Trophoblast cell (in vitro differentiated cells and primary cell): Measurements from ENCODE around the gene KCNJ16.
"Not testable (repeated sequence)": the region's sequence is repeated elsewhere in the genome, so short reads cannot be mapped to it uniquely, and the experiment has no call there.

Experiments
- DNase-seq, 2 donors: peaks; one replicate each; pipeline ENCODE4 v3.0.0-alpha.2; 2016
- H2AFZ ChIP-seq: 2 replicates; pipeline ENCODE4 v1.6.1; 2013; ENCODE audit warnings: low read length, moderate library complexity, mild to moderate bottlenecking; ENCODE audit not compliant: insufficient read depth, poor library complexity
- H2AK5ac ChIP-seq: 2 replicates; pipeline ENCODE4 v1.6.1; 2013; ENCODE audit warnings: mild to moderate bottlenecking, low read length
- H2BK120ac ChIP-seq: 2 replicates; pipeline ENCODE4 v1.6.1; 2013; ENCODE audit warnings: low read length, mild to moderate bottlenecking, moderate library complexity; ENCODE audit not compliant: insufficient read depth, poor library complexity
- H2BK12ac ChIP-seq: 2 replicates; pipeline ENCODE4 v1.6.1; 2013; ENCODE audit warnings: mild to moderate bottlenecking, low read length, moderate library complexity
- H2BK5ac ChIP-seq: 2 replicates; pipeline ENCODE4 v1.6.1; 2013; ENCODE audit warnings: low read length, low read depth, moderate library complexity, mild to moderate bottlenecking; ENCODE audit not compliant: poor library complexity
- H3K14ac ChIP-seq: 2 replicates; pipeline ENCODE4 v1.6.1; 2013; ENCODE audit warnings: mild to moderate bottlenecking, low read length
- H3K18ac ChIP-seq: 2 replicates; pipeline ENCODE4 v1.6.1; 2013; ENCODE audit warnings: mild to moderate bottlenecking, low read length
- H3K23ac ChIP-seq: 2 replicates; pipeline ENCODE4 v1.6.1; 2013; ENCODE audit warnings: low read length
- H3K27ac ChIP-seq: 2 replicates; pipeline ENCODE4 v1.5.1; 2013; ENCODE audit warnings: low read depth, mild to moderate bottlenecking, inconsistent platforms, low read length, moderate library complexity
- H3K27me3 ChIP-seq: 2 replicates; pipeline ENCODE4 v1.6.1; 2013; ENCODE audit warnings: inconsistent platforms, mild to moderate bottlenecking, low read length, moderate library complexity; ENCODE audit not compliant: insufficient read depth
- H3K36me3 ChIP-seq, 2 experiments: 1 replicate in 1 of 2; 2 replicates in 1 of 2; pipeline ENCODE4 v1.6.1; 2013; ENCODE audit warnings: low read length in 2 of 2, mild to moderate bottlenecking in 2 of 2, moderate library complexity in 1 of 2; ENCODE audit not compliant: insufficient read depth in 2 of 2, control insufficient read depth in 1 of 2
- H3K4ac ChIP-seq: 2 replicates; pipeline ENCODE4 v1.6.1; 2013; ENCODE audit warnings: low read depth, mild to moderate bottlenecking, low read length, moderate library complexity
- H3K4me1 ChIP-seq, 2 experiments: 1 replicate in 1 of 2; 2 replicates in 1 of 2; pipeline ENCODE4 v1.6.1; 2013; ENCODE audit warnings: low read length in 2 of 2, mild to moderate bottlenecking in 2 of 2, moderate library complexity in 1 of 2; ENCODE audit not compliant: insufficient read depth in 2 of 2, control insufficient read depth in 1 of 2
- H3K4me2 ChIP-seq: 2 replicates; pipeline ENCODE4 v1.6.1; 2013; ENCODE audit warnings: inconsistent platforms, mild to moderate bottlenecking, low read length, moderate library complexity
- H3K4me3 ChIP-seq: 2 replicates; pipeline ENCODE4 v1.5.1; 2013; ENCODE audit warnings: mild to moderate bottlenecking, low read depth, low read length, inconsistent platforms
- H3K79me1 ChIP-seq: one replicate; pipeline ENCODE4 v1.6.1; 2013; ENCODE audit warnings: low read length
- H3K79me2 ChIP-seq: 2 replicates; pipeline ENCODE4 v1.6.1; 2013; ENCODE audit warnings: low read length, mild to moderate bottlenecking; ENCODE audit not compliant: control insufficient read depth, insufficient read depth, poor library complexity
- H3K9ac ChIP-seq: 2 replicates; pipeline ENCODE4 v1.6.1; 2013; ENCODE audit warnings: mild to moderate bottlenecking, low read length
- H3K9me3 ChIP-seq: 2 replicates; pipeline ENCODE4 v1.6.1; 2013; ENCODE audit warnings: low read depth, mild to moderate bottlenecking, control low read depth, inconsistent platforms, low read length; ENCODE audit not compliant: insufficient read depth
- H4K12ac ChIP-seq: 2 replicates; pipeline ENCODE4 v1.6.1; 2013; ENCODE audit warnings: low read depth, mild to moderate bottlenecking, low read length, moderate library complexity
- H4K8ac ChIP-seq: 2 replicates; pipeline ENCODE4 v1.6.1; 2013; ENCODE audit warnings: low read depth, mild to moderate bottlenecking, low read length, moderate library complexity
- H4K91ac ChIP-seq: one replicate; pipeline ENCODE4 v1.6.1; 2013; ENCODE audit warnings: low read depth, mild to moderate bottlenecking, low read length, moderate library complexity
- WGBS: extraction: QIAGEN DNeasy Blood & Tissue Kit; methylation state at CpG from one replicate; pipeline ENCODE4 v1.1.7; 2013; ENCODE audit warnings: missing lambda C conversion rate; ENCODE audit not compliant: insufficient read length, insufficient coverage; ENCODE audit errors: extremely low coverage; 5-methylcytosine and 5-hydroxymethylcytosine counted together

KCNJ16 gene

GRCh38 chr17:70041061-70041460, 34.0 kb upstream of the KCNJ16 start:
- no peaks in the 10 kb centered on the region for H3K4me1 ChIP-seq
- H3K9ac ChIP-seq: no peak overlapping the region
- no peak overlapping the region for H3K4me2 ChIP-seq
- H3K36me3 ChIP-seq: no peaks in the 10 kb centered on the region
- H3K4ac ChIP-seq: no peak overlapping the region
- no peaks in the 10 kb centered on the region for H3K79me1 ChIP-seq
- DNase-seq: no peak
- H4K8ac ChIP-seq: no peak overlapping the region
- no peaks in the 10 kb centered on the region for H3K9me3 ChIP-seq
- no peak overlapping the region for H3K23ac ChIP-seq
- no peak overlapping the region for H3K4me3 ChIP-seq
- no peak overlapping the region for H4K12ac ChIP-seq
- H3K79me2 ChIP-seq: no peaks in the 10 kb centered on the region
- H4K91ac ChIP-seq: no peak overlapping the region
- H3K27ac ChIP-seq: no peak overlapping the region
- H2AFZ ChIP-seq: no peak overlapping the region
- no peaks in the 10 kb centered on the region for H3K27me3 ChIP-seq
- WGBS: no CpG with 5 or more reads among the region's 1 CpG
- H3K18ac ChIP-seq: no peak overlapping the region
- no peak overlapping the region for H2AK5ac ChIP-seq
- H2BK12ac ChIP-seq: no peak overlapping the region
- H3K14ac ChIP-seq: no peak overlapping the region
- no peak overlapping the region for H2BK5ac ChIP-seq
- no peak overlapping the region for H2BK120ac ChIP-seq

DNA sequence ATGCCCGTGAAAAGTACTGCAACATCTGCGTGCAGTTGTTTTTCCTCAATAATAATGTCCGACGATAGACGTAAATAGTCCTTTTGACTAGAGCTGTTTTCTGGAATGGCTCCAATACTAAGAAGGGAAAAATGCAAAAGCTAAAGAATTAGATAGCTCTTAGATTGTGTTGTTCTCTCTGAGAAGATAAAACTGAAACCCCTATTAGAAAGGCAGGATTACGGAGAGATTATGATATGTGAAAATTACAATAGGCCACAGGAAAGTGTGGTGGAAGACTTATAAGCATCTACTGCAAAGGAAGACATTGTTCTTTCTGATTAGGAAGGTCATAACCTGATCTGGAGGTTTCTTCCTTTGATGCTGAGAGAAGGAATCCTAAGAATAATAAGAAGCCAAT, 33.5 kb upstream of the KCNJ16 start:
- H3K4me1 ChIP-seq: no peaks in the 10 kb centered on the region
- WGBS: no CpG with 5 or more reads among the region's 6 CpGs
- no peak overlapping the region for H3K4me3 ChIP-seq
- H4K91ac ChIP-seq: no peak overlapping the region
- H3K4me2 ChIP-seq: no peak overlapping the region
- H4K8ac ChIP-seq: no peak overlapping the region
- no peak overlapping the region for H2BK5ac ChIP-seq
- no peak for DNase-seq
- H3K23ac ChIP-seq: no peak overlapping the region
- H3K4ac ChIP-seq: no peak overlapping the region
- H3K79me1 ChIP-seq: no peaks in the 10 kb centered on the region
- H3K27ac ChIP-seq: no peak overlapping the region
- H3K9ac ChIP-seq: no peak overlapping the region
- H2AFZ ChIP-seq: no peak overlapping the region
- no peak overlapping the region for H4K12ac ChIP-seq
- no peak overlapping the region for H2BK120ac ChIP-seq
- no peaks in the 10 kb centered on the region for H3K36me3 ChIP-seq
- H3K79me2 ChIP-seq: no peaks in the 10 kb centered on the region
- H2AK5ac ChIP-seq: no peak overlapping the region
- no peak overlapping the region for H3K14ac ChIP-seq
- H2BK12ac ChIP-seq: no peak overlapping the region
- H3K27me3 ChIP-seq: no peaks in the 10 kb centered on the region
- H3K18ac ChIP-seq: no peak overlapping the region
- no peaks in the 10 kb centered on the region for H3K9me3 ChIP-seq

- not testable (repeated sequence) for H3K4me1 ChIP-seq, DNase-seq, H2AK5ac ChIP-seq, H3K79me2 ChIP-seq, H2BK12ac ChIP-seq, H2BK5ac ChIP-seq, H3K4ac ChIP-seq, H3K27me3 ChIP-seq, H3K79me1 ChIP-seq, H3K14ac ChIP-seq, H3K23ac ChIP-seq, H3K36me3 ChIP-seq, H3K4me3 ChIP-seq, H3K9ac ChIP-seq, H3K4me2 ChIP-seq, H3K9me3 ChIP-seq, H3K27ac ChIP-seq, H3K18ac ChIP-seq, H2BK120ac ChIP-seq, H4K12ac ChIP-seq, H4K8ac ChIP-seq, H4K91ac ChIP-seq, H2AFZ ChIP-seq
- no CpG with 5 or more reads among the region's 5 CpGs for WGBS
Observed at GRCh38 chr17:70045780-70046179, 29.2 kb upstream of the KCNJ16 start.

DNA sequence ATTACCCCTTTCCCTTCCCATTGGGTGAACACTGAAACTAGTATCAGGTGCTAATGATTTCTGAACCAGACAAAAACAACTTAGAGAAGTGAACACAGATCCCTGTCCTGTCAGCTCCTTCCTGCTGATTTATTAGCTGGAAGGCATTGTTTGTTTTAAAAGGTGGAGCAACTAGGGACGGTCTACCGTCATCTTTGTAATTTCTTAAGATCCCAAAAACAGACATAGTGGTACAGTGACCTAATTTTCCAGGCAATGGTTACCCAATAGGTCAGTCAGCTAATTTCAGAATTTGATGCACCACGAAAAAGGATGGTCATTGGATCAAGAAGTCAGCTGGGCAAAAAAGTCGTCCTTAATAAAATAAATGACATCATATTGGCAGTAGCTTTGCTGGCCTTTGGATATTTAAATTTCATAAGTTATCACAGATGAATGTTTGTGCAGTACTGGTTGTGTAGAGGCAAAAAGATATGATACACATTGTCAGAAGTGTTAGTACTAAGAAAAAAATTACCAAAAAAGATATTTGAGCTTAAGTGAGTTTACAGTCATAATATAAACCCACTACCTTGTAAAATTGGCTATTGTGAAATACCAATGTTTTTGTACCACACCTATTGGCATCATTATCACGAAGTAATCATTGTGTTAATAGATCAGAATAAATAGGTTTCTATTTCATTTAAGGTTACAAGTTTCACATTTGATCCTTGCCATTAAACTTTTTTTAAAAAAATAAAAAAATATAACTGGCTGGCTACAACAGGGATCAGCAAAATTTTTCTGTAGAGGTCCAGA, 27.2 kb upstream of the KCNJ16 start:
- no peak overlapping the region for H4K12ac ChIP-seq
- no peak overlapping the region for H2BK12ac ChIP-seq
- no peak overlapping the region for H4K91ac ChIP-seq
- H3K4ac ChIP-seq: no peak overlapping the region
- H2BK120ac ChIP-seq: no peak overlapping the region
- H3K23ac ChIP-seq: no peak overlapping the region
- peak in 1 of 2 donors; percentile 52 for DNase-seq
- no peak overlapping the region for H3K14ac ChIP-seq
- WGBS: no CpG with 5 or more reads among the region's 5 CpGs
- H3K18ac ChIP-seq: no peak overlapping the region
- no peak overlapping the region for H2BK5ac ChIP-seq
- H3K36me3 ChIP-seq: no peaks in the 10 kb centered on the region
- no peaks in the 10 kb centered on the region for H3K79me2 ChIP-seq
- H4K8ac ChIP-seq: no peak overlapping the region
- H3K4me3 ChIP-seq: no peak overlapping the region
- no peaks in the 10 kb centered on the region for H3K4me1 ChIP-seq
- H3K9me3 ChIP-seq: no peaks in the 10 kb centered on the region
- no peak overlapping the region for H3K27ac ChIP-seq
- H3K27me3 ChIP-seq: no peaks in the 10 kb centered on the region
- H3K9ac ChIP-seq: no peak overlapping the region
- no peak overlapping the region for H2AK5ac ChIP-seq
- H2AFZ ChIP-seq: no peak overlapping the region
- H3K4me2 ChIP-seq: no peak overlapping the region
- no peaks in the 10 kb centered on the region for H3K79me1 ChIP-seq
